Measurements from ENCODE around the gene ASIC3. TPM values are rescaled to one million over a fixed set of nuclear protein-coding genes. Genes with fewer than 3 reads are reported as not detected.

The ASIC3 gene
- polyA plus RNA-seq (2011; rRNA removed) = 4.1 and 4.4 TPM in 2 replicates
- polyA plus RNA-seq (2012; cell fraction: cytosol; rRNA removed) = 5.4 and 6.4 TPM in 2 replicates
- 82.7 and 90.1 TPM in 2 replicates for polyA plus RNA-seq (2012; cell fraction: nucleus; rRNA removed)
- 7.5 to 11.4 TPM (median 9.8 TPM) in 3 replicates for polyA plus RNA-seq (2017; fragmentation: RNase III; extraction: RNeasy Plus Mini Kit Qiagen cat#74134 plus additional on column Dnase treatment)
- 0.70 and 1.9 TPM in 2 replicates for polyA minus RNA-seq (2011; rRNA and poly(A)+ RNA removed)

- Histone ChIP-seq H3K4me3 (no peak within 1 kb of the TSS), H3K4me2 (no peak within 1 kb of the TSS), H3K27ac (0 out of 6 replicates have a peak within 1 kb of the TSS, but pooled peaks of 1 of the 2 experiments have one; percentile 11), H3K4me1 (peaks cover 7% of the 10 kb centered on the region; the same call in 1 of the 3 replicates), H3K9me3 (no peaks in the 10 kb centered on the region)
- TF ChIP-seq BHLHE40 (IDR thresholded peaks at IDR 0.05; ENCODE audit: low read depth, low read length) (no peak), JUN (IDR thresholded peaks at IDR 0.05) (no peak), SMC3 (IDR thresholded peaks at IDR 0.05) (no peak), RNF2 (IDR thresholded peaks at IDR 0.05; ENCODE audit: borderline replicate concordance, low read depth) (no peak), SREBF2 (IDR thresholded peaks at IDR 0.05) (no peak), RAD21 (conservative IDR thresholded peaks at IDR 0.05 in 1 of 2, IDR thresholded peaks at IDR 0.05 in 1 of 2) (no peak), REST (IDR thresholded peaks at IDR 0.05) (no peak)
- TF ChIP-seq, protein P1, sequence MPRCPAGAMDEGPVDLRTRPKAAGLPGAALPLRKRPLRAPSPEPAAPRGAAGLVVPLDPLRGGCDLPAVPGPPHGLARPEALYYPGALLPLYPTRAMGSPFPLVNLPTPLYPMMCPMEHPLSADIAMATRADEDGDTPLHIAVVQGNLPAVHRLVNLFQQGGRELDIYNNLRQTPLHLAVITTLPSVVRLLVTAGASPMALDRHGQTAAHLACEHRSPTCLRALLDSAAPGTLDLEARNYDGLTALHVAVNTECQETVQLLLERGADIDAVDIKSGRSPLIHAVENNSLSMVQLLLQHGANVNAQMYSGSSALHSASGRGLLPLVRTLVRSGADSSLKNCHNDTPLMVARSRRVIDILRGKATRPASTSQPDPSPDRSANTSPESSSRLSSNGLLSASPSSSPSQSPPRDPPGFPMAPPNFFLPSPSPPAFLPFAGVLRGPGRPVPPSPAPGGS (IDR thresholded peaks at IDR 0.05) = no peak
- TF ChIP-seq, protein P2, sequence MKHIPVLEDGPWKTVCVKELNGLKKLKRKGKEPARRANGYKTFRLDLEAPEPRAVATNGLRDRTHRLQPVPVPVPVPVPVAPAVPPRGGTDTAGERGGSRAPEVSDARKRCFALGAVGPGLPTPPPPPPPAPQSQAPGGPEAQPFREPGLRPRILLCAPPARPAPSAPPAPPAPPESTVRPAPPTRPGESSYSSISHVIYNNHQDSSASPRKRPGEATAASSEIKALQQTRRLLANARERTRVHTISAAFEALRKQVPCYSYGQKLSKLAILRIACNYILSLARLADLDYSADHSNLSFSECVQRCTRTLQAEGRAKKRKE (CRISPR knock-in tag; IDR thresholded peaks at IDR 0.05; ENCODE audit: low read depth) = no peak
- WGBS (ENCODE audit: missing lambda C conversion rate) = 95% methylated on average over 18 of the region's 22 CpGs
- DNase-seq (ENCODE audit: low read depth in 1 of 2, low spot score in 1 of 2) (no peak), FAIRE-seq (no peak), ATAC-seq (peak in 1 of 2 experiments; percentile 1; a peak in 2 of 6 replicates)
- CTCF ChIA-PET = interaction anchor here (1.0 kb wide), 1 partner anchor 30 kb away, joined by 3 read pairs; no protein-coding TSS in a partner anchor
- POLR2A ChIA-PET = interaction anchor here (0.6 to 1.8 kb wide), 3 partner anchors 9 to 69 kb away, joined by 3 to 9 read pairs (median 3); partner anchors contain the start of gene ABCB8
Measured at GRCh38 chr7:151047976-151048815, at the start of gene ASIC3. Gene ASIC3 (plus strand): TSS chr7:151048531. CDS start chr7:151048886, 355 bp downstream.

DNA sequence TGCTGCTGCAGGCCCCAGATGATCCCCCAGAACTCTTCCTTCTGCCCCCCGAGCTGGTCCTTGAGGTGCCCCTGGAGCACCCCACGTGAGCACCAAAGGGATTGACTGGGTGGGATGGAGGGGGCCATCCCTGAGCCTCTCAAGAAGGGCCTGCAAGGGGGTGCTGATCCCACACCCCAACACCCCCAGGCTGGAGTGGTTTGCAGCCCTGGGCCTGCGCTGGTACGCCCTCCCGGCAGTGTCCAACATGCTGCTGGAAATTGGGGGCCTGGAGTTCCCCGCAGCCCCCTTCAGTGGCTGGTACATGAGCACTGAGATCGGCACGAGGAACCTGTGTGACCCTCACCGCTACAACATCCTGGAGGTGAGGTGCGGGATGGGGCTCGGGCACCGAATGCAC is 49.3 kb upstream of the ASIC3 start:
- POLR2A ChIA-PET = no interaction called here
- ATAC-seq (no peak), FAIRE-seq (no peak), DNase-seq (ENCODE audit: low read depth in 1 of 2, low spot score in 1 of 2) (no peak)
- H3K4me1 ChIP-seq = 0 out of 3 replicates have a peak, but pooled peaks cover 5% of the 10 kb centered on the region
- WGBS (ENCODE audit: missing lambda C conversion rate) = 83% methylated on average over 4 of the region's 12 CpGs
- H3K4me2 ChIP-seq = no peak overlapping the region
- no peak overlapping the region for H3K4me3 ChIP-seq
- CTCF ChIA-PET = interaction anchor here (1.0 to 1.9 kb wide), 6 partner anchors 8 to 112 kb away, joined by 3 to 7 read pairs (median 4); no protein-coding TSS in a partner anchor
- H3K9me3 ChIP-seq = no peaks in the 10 kb centered on the region
- TF ChIP-seq EP300 (IDR thresholded peaks at IDR 0.05) (no peak), MAX (IDR thresholded peaks at IDR 0.05) (no peak)
- H3K27ac ChIP-seq = no peak overlapping the region

All from A549 (cell line).